Measurements from ENCODE around the gene ERVW-1.

The ERVW-1 gene

DNA sequence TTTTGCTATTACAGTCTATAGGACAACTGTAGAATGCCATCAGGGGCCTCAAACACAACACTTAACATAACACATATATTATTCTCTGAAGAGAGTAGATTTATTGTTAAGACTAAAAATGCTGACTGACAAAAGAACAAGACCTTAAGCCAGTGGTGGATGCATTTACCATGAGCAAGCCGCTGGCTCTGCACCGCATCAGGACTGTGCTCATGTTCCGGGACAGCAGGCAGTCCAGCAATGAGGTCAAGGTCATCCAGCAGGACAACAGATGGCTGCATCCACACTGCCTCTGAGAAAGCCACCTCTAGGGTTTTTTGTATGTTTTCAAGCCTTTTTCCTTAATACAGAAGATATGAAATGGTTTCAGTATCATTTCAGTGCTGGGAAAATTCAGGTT is 26.8 kb upstream of the ERVW-1 start:
- in situ Hi-C loops (cut with HindIII; ENCODE audit: low sequenced_read_pairs) = no loop called here
- TF ChIP-seq, protein P1, sequence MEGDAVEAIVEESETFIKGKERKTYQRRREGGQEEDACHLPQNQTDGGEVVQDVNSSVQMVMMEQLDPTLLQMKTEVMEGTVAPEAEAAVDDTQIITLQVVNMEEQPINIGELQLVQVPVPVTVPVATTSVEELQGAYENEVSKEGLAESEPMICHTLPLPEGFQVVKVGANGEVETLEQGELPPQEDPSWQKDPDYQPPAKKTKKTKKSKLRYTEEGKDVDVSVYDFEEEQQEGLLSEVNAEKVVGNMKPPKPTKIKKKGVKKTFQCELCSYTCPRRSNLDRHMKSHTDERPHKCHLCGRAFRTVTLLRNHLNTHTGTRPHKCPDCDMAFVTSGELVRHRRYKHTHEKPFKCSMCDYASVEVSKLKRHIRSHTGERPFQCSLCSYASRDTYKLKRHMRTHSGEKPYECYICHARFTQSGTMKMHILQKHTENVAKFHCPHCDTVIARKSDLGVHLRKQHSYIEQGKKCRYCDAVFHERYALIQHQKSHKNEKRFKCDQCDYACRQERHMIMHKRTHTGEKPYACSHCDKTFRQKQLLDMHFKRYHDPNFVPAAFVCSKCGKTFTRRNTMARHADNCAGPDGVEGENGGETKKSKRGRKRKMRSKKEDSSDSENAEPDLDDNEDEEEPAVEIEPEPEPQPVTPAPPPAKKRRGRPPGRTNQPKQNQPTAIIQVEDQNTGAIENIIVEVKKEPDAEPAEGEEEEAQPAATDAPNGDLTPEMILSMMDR (IDR thresholded peaks at IDR 0.05; ENCODE audit: low read depth, low read length) = no peak

DNA sequence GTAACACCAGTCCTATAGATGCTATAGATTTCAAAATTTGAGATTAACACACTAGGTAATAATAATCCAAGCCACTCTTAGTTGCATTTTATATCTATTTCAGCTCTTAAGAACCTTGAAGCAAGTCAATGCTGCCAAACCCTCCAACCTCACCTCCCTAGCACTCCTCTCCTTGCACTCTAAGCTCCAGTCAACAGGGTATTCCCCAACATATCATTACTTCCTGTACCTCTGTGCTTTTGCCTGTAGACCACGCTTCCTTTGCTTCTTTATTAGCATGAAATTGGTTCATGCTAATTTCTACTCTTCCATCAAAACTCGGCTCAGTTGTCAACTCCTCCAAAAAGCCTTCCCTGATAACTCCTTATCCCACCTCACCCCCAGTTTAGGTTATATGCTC is 26.0 kb upstream of the ERVW-1 start:
- TF ChIP-seq, protein P1 (IDR thresholded peaks at IDR 0.05; ENCODE audit: low read depth, low read length) = no peak
- H3K4me3 ChIP-seq (ENCODE audit: low read depth, low read length) = no peak overlapping the region
- DNase-seq (ENCODE audit: low read depth, low spot score) = no peak
- in situ Hi-C loops (cut with HindIII; ENCODE audit: low sequenced_read_pairs) = no loop called here

More for the DNA sequence above, 26.8 kb upstream of the ERVW-1 start:
- no peak overlapping the region for H3K4me3 ChIP-seq (ENCODE audit: low read depth, low read length)
- no peak for DNase-seq (ENCODE audit: low read depth, low spot score)

DNA sequence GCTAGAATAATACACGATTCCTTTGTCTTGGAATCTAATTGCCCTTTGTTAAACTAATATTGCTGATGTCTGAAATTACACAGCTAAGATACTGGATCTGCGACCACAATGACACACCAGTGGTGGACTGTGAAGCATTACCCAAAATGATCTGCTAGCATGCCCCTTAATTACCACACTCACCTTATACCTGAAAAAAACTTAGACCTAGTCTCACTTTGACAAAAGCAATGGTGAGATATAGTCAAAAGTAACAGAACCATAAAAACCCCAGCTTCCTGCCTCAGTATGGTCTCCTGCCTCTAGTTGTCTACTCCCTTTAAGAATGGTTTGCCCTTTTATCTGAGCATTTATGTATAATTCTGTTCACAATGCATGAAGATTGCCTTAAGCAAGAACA is 20.8 kb upstream of the ERVW-1 start:
- TF ChIP-seq, protein P1 (IDR thresholded peaks at IDR 0.05; ENCODE audit: low read depth, low read length) = no peak
- DNase-seq (ENCODE audit: low read depth, low spot score) = no peak
- in situ Hi-C loops (cut with HindIII; ENCODE audit: low sequenced_read_pairs) = no loop called here
- no peak overlapping the region for H3K4me3 ChIP-seq (ENCODE audit: low read depth, low read length)

DNA sequence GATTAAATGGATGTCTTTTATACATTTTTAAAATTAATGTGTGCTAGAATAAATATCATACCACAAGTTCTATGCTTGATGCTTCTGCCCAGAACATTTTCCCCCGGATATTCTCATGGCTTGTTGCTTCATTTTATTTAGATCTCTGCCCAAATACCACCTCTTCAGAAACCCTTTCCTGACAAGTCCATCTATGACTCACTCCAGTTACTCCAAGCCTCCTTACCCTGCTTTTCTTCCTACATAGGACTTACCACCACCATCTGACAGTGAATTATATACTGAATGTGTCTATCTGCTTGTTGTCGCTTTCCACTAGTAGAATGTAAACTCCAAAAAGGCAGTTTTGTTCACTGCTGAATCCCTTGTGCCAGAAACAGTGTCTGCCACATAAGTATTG is 19.1 kb upstream of the ERVW-1 start:
- TF ChIP-seq, protein P1 (IDR thresholded peaks at IDR 0.05; ENCODE audit: low read depth, low read length) = no peak
- in situ Hi-C loops (cut with HindIII; ENCODE audit: low sequenced_read_pairs) = no loop called here
- DNase-seq (ENCODE audit: low read depth, low spot score) = no peak
- no peak overlapping the region for H3K4me3 ChIP-seq (ENCODE audit: low read depth, low read length)

DNA sequence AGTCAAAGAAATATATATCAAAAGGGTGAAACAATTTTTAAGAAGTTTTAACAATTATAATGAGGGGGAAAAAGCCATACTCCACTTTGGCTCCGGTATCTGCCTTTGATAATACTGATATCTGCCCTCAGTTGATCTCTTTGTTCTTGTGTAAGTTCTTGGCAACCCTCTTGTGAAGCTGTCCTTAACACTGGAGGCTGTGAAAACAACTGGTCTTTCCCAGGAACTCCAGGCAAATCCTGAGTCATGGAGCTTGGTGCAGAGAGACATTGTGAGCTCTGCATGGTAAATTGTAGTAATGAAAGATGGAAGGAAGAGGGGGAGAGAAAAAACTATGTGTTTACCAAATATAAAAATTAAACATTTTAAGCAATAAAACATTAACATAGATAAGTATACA is 11.9 kb upstream of the ERVW-1 start:
- TF ChIP-seq, protein P1 (IDR thresholded peaks at IDR 0.05; ENCODE audit: low read depth, low read length) = no peak
- DNase-seq (ENCODE audit: low read depth, low spot score) = no peak
- H3K4me3 ChIP-seq (ENCODE audit: low read depth, low read length) = no peak overlapping the region
- in situ Hi-C loops (cut with HindIII; ENCODE audit: low sequenced_read_pairs) = no loop called here

DNA sequence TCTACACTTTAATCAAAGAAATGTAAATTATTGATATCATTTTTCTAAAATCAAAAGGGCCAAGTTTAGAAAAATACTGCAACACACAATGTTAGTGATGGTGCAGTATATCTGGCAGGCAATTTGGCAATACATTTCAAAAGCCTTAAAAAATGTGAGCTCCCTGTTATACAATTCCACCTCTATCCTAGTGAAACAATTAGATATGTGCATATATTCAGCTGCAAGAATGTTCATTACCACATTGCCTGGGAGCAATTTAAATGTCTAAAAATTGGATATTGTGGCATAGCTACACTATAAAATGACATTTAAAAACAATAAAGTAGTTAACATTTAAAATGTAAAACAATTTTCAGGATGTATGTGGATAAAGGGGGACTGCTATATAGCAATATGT is 10.1 kb upstream of the ERVW-1 start:
- in situ Hi-C loops (cut with HindIII; ENCODE audit: low sequenced_read_pairs) = no loop called here
- H3K4me3 ChIP-seq (ENCODE audit: low read depth, low read length) = no peak overlapping the region
- no peak for DNase-seq (ENCODE audit: low read depth, low spot score)
- TF ChIP-seq, protein P1 (IDR thresholded peaks at IDR 0.05; ENCODE audit: low read depth, low read length) = no peak

DNA sequence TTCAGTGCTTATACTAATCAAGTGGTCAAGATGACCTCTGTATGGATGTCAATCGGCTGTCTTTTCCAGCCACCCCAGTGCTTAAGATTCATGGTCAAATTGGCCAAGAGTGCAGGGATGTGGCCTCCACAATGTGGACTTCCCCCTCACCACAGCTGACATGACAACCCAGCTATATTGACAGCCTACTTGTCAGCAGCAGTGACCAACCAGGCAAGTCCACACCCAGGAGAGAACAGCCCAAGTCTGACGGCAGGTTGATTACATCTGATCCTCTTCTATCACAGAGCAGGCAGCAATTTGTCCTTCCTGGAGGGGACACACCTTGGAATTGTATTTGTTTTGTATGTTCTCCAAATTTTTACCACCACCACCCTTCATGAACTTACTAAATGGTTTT is 8.2 kb upstream of the ERVW-1 start:
- TF ChIP-seq, protein P1 (IDR thresholded peaks at IDR 0.05; ENCODE audit: low read depth, low read length) = no peak
- no peak for DNase-seq (ENCODE audit: low read depth, low spot score)
- H3K4me3 ChIP-seq (ENCODE audit: low read depth, low read length) = no peak overlapping the region
- in situ Hi-C loops (cut with HindIII; ENCODE audit: low sequenced_read_pairs) = no loop called here

Measured in astrocyte of the spinal cord (primary cell).